Stimulated activated CD4-positive, alpha-beta T cell treated with anti-CD3 and anti-CD28 coated beads, Interleukin-12 subunit alpha, Interleukin-12 subunit beta, amount 100 ng/mL, for 24 hours (primary cell): ENCODE data around the gene SPATA9.
"Not testable (repeated sequence)": the region's sequence is repeated elsewhere in the genome, so short reads cannot be mapped to it uniquely, and the experiment has no call there.

Source experiments
- DNase-seq, 2 experiments: peaks; one replicate each; pipeline ENCODE4 v3.0.0-alpha.2; 2020; ENCODE audit warnings: low read depth in 2 of 2

SPATA9 gene

DNA sequence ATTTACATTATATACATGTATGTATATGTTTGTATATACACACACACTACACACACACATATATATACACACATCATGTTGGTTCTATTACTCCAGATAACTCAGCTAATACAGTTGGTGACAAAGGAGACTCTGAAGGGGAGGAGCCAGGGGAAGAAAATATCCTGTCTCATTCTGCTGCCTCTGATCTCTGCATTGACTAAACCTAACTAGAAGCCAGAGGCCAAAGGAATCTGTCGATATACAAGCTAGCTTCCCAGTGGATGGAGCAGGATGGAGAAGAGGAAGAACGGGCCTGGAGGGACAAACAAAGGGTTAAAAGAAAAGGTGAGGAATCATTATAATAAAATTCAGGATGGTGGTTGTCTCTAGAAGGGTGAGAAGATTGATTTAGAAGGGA is 34.6 kb upstream of the SPATA9 start:
- no peak for DNase-seq

DNA sequence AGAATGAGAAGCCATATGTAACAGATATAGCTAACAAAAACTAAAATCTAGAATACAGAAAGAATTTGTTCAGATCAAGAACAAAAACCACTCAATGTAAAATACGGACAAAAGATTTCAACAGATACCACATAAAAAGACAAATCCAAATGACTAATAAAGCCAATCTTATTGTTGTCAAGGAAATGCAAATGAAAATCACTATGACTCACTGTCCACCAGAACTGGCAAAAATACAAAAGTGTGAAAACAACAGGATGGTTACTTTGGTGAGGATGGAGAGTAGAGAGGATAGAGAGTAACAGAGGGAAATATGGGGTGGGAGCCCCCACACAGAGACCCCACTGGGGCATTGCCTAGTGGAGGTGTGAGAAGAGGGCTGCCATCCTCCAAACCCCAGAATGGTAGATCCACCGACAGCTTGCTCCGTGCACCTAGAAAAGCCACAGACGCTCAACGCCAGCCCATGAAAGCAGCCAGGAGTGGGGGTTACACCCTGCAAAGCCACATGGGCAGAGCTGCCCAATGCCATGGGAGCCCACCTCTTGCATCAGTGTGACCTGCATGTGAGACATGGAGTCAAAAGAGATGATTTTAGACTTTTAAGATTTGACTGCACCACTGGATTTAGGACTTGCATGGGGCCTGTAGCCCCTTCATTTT is 33.1 kb upstream of the SPATA9 start:
- DNase-seq = no peak

DNA sequence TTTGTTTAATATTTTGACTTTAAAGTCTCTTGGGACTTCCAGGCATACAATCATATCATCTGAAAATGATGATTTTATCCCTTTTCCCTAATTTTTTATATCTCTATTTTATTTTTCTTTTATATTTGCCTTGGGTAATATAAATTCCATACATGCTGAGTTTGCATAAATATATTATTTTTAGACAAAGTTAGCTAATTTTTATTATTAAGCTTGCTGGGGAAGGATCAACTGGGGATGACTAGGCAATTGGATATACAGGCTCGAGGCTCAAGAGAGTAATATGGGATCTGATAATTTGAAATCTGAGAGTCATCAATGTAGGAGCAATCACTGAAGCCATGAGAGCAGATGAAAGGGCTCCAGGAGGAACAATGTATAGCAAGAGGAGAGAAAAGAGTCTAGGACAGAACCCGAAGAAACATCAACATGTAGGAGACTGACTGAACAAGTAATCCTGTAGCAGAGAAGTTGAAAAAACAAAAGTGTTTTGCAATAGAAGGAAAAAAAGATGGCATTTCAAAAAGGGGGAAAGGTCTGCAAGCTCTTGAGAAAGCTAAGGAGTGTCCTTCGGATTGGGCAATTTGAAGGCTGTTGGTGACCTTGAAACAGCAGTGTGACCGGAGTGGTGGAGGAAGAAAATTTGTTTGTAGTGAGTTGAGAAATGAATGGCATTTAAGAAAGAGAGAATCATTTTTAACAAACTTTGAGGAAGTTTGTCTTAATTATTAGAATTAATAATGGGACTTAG is 31.3 kb upstream of the SPATA9 start:
- no peak for DNase-seq

DNA sequence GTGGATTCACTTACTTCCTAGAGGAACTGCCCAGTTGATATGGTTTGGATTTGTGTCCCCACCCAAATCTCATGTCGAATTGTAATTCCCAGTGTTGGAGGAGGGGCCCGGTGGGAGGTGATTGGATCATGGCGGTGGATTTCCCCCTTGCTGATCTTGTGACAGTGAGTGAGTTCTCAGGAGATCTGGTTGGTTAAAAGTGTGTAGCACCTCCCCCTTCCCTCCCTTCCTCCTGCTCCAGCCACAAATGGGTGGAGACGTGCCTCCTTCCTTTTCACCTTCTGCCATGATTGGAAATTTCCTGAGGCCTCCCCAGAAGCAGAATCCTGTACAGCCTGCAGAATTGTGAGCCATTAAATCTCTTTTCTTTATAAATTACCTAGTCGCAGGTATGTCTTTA is 30.5 kb upstream of the SPATA9 start:
- not testable (repeated sequence) for DNase-seq

GRCh38 chr5:95712347-95712958 is 29.7 kb upstream of the SPATA9 start:
- DNase-seq = peak; percentile 25 to 31

DNA sequence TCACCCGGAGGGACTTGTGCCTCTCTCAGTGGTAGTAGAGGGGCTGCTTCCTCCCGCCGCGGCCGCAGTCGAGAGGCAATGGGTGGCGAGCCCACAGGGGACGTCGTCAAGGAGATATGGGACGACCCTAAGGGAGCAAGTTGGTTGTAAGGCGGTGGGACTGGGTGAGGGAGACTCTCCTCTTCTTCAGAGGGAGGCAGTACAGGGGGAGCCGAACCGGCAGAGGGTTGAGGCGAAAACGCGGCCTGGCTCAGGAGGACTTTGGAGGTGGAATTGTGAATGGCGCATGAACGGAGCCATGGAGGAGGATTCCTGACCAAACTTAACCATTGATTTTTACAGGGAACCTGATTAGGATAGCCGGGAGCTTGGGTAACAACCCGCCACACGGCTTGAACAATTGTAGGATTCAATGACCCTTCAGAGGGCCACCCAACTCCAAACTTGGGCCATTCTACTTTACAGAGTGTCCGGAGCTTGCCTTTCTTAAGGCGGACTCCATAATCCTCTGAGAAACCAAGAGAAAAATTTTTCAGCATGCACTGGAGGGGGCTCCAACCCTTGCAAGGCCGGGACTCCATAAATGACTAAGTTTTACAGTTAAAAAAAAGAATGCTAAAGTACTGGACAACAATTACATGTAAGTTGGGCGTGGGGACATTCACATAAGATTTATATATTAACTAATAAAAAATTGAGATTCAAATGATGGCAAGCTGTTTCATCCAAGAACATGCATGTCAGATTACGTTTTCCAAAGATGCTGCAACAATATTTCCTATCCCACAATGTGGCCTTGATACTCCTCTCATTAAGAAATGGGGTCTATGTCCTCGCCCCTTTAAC is 28.9 kb upstream of the SPATA9 start:
- no peak for DNase-seq

DNA sequence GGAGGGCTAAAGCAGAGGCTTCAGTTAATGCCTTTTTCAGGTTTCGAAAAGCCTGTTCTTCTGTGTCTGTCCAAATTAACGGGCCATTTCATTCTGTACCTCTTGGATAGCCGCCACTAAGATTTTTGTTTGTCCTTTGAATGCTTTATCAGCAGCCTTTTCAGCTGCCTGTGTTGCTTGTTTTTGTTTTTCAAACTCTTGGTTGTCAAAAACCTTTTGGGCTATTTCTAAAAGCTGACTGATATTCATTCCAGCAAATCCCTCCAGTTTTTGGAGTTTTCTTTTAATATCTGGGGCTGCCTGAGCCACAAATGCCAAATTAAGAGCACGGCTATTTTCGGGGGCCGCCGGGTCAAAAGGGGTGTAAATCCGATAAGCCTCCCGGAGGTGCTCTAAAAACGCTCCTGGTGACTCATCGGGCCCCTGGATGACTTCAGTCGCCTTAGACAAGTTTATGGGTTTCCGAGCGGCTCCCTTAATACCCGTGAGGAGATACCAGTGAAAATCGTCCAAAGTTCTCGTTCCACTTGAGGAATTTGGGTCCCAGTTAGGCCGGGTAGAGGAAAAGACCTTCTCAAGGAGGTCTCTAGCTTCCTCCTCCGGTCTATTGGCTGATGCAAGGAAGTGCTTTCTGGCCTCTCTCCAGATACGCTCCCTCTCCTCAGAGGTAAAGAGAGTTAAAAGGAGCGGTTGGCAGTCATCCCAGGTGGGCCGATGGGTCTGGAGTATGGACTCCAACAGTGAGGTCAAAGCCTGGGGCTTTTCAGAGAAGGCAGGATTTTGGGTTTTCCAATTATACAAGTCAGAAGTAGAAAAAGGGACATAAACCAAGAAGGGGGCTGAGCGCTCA is 28.1 kb upstream of the SPATA9 start:
- not testable (repeated sequence) for DNase-seq

GRCh38 chr5:95709967-95710650 is 27.3 kb upstream of the SPATA9 start:
- no peak for DNase-seq

DNA sequence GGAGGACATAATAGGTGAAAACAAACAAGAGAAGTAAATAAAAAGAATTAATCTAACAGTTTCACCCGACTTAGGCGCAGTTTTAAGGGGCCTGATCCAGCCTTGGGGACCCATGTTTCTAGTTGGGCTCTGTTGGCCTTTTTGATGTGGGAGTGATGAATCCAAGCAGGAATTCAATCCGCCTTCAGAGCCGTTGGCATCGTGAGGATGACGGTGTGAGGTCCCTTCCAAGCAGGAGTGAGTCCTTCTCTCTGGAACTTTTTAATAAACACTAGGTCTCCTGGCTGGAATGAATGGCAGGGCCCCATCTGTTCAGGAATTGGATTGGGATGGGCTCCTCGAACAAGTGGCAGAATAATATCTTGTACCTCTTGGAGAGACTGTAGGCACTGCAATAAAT is 26.1 kb upstream of the SPATA9 start:
- DNase-seq = no peak

DNA sequence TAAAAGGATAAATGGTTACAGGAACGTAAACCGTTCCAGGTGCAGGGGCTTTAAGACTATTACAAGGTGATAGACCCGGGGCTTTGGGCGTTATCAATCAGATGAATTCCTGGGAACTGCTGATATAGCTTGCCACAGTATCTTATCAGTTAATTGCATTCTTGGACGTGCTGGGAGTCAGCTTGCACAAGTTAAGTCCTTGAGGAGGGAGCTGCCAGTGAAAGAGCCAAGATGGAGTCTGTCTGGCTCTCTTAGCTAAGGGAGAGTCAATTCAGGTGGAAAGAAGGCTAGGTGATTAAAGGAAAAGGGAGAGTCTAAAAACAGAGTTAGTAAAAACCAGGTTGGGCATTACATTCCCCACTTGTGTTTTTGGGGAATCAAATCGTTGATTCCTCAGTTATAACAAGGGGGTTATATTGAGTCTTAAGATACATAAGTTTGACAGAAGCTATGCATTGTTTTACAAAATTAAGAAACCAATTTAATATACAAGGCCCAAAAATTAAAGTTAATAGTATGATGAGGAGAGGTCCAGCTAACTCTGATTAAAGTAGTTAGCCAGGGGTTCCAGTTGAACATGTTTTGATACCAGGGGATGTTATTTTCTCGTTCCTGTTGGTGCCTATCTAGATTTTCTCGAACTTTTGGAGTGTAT is 24.9 kb upstream of the SPATA9 start:
- DNase-seq = not testable (repeated sequence)

- no peak for DNase-seq
These were observed 24.3 kb upstream of the SPATA9 start for GRCh38 chr5:95707055-95707454.

DNA sequence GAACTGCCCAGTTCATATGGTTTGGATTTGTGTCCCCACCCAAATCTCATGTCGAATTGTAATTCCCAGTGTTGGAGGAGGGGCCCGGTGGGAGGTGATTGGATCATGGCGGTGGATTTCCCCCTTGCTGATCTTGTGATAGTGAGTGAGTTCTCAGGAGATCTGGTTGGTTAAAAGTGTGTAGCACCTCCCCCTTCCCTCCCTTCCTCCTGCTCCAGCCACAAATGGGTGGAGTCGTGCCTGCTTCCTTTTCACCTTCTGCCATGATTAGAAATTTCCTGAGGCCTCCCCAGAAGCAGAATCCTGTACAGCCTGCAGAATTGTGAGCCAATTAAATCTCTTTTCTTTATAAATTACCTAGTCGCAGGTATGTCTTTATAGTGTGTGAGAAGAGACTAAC is 23.4 kb upstream of the SPATA9 start:
- not testable (repeated sequence) for DNase-seq

- DNase-seq = no peak
These were observed 21.4 kb upstream of the SPATA9 start for GRCh38 chr5:95704150-95704549.

- no peak for DNase-seq
These were observed 18.3 kb upstream of the SPATA9 start for GRCh38 chr5:95701074-95701473.

DNA sequence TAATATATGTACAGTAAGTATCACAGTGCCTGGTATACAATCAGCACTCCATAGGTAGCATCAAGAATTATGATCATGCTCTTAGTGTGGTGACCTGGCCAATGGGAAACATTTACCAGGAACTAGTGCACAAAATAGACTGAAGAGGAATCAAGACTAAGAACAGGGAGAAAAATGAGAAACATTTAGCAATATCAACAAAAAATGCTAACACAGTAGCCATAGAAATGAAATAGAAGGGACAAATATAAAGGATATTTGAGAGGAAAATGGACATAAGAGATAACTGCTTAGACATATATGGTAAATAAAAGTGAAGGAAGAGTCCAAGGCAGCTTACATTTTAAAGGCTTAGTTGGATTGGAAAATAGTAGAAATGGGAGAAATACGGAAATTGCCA is 16.5 kb upstream of the SPATA9 start:
- no peak for DNase-seq

GRCh38 chr5:95697781-95698681 is 15.2 kb upstream of the SPATA9 start:
- DNase-seq = no peak

- DNase-seq = no peak
These were observed 7.5 kb upstream of the SPATA9 start for GRCh38 chr5:95690333-95690732.

- DNase-seq = no peak
These were observed 6.9 kb upstream of the SPATA9 start for GRCh38 chr5:95689680-95690079.

DNA sequence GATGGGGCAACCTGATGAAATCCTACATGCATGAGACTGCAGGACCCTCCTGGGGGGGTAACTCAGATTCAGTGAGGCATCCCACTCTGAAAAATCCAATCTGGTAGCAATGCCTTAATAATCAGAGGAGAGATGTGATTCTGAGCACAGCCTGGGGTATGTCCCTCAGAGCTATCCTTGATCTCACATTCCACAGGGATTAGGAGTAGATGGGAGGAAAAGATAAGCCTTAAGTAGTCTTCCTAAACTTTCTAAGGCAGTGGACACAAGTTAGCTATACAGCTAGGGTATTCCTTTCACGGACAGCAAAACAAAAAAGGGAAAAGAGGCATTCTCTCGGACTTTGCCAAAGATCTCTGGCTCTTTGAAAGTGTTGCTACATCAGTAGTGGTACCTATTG is 3.9 kb upstream of the SPATA9 start:
- no peak for DNase-seq
